K562 (cell line): ENCODE data around the gene AQP1. TPM values are rescaled to one million over a fixed set of nuclear protein-coding genes. Genes with fewer than 3 reads are reported as not detected.
A peak's percentile ranks its signal among the peaks of the same experiment; 100 is the strongest.

Experiments
- ATAC-seq: fragments of 200-7000 bp; cut with Tn5 transposase; 3 replicates; pipeline ENCODE4 v1.9.1; 2020; ENCODE audit warnings: moderate library complexity
- BruUV-seq: library from RNA; stranded (reverse); fragments of 400-500 nt; replicated peaks from 2 replicates; lab custom pipeline; 2021; lab: Mats Ljungman, UMichigan
- CTCF ChIA-PET: fragments of 300-600 bp; formaldehyde crosslinking; extraction: SDS; loops from one replicate; lab custom pipeline; 2021; ENCODE audit warnings: low intra/inter-chr PET ratio; lab: Yijun Ruan, JAX
- POLR2A ChIA-PET: fragments of 300-600, 350-650 bp; sonication (Branson Sonifier 250); formaldehyde crosslinking; extraction: SDS; loops from one replicate; lab custom pipeline; 2021; ENCODE audit warnings: antibody characterized with exemption, inconsistent platforms; lab: Yijun Ruan, JAX
- DNase-seq, 4 experiments: peaks; one replicate each; pipeline versions ENCODE4 v3.0.0 to v3.0.0-alpha.2; 2011 to 2018; ENCODE audit warnings: low spot score in 3 of 4, mixed read lengths in 3 of 4; ENCODE audit errors: extremely low read depth in 1 of 4
- FAIRE-seq: peaks from 2 replicates; lab custom pipeline; 2011; peaks lifted over from hg19 to GRCh38; lab: Jason Lieb, UNC
- H2AFZ ChIP-seq: 2 replicates; pipeline ENCODE4 v1.6.0; 2011; ENCODE audit warnings: low read depth, low read length, control low read depth, inconsistent platforms
- H3K27ac ChIP-seq: fragments of 200-600 bp; 3 replicates; pipeline ENCODE4 v1.8.0; 2011; ENCODE audit warnings: low read depth, mild to moderate bottlenecking, control low read depth, inconsistent platforms, low read length, moderate library complexity, mixed read lengths; ENCODE audit errors: extremely low read depth
- H3K27me3 ChIP-seq, 2 experiments: fragments of 300-600 bp in 1 of 2; 2 replicates in 1 of 2; 3 replicates in 1 of 2; pipeline versions ENCODE4 v1.6.0 to v1.8.0; 2011; ENCODE audit warnings: inconsistent platforms in 2 of 2, low read length in 2 of 2, mild to moderate bottlenecking in 1 of 2, mixed read lengths in 1 of 2, moderate library complexity in 1 of 2; ENCODE audit not compliant: control insufficient read depth in 2 of 2, insufficient read depth in 2 of 2
- H3K36me3 ChIP-seq: fragments of 300-600 bp; 3 replicates; pipeline ENCODE4 v1.8.0; 2011; ENCODE audit warnings: mild to moderate bottlenecking, low read length, inconsistent platforms; ENCODE audit not compliant: control insufficient read depth, insufficient read depth
- H3K4me1 ChIP-seq, 2 experiments: fragments of 200-600 bp in 1 of 2; replicated peaks in 1 of 2; 2 replicates in 1 of 2; 3 replicates in 1 of 2; pipeline versions ENCODE4 v1.5.1 to v1.8.0; 2011; ENCODE audit warnings: inconsistent platforms in 2 of 2, low read length in 2 of 2, mild to moderate bottlenecking in 1 of 2, mixed read lengths in 1 of 2, moderate library complexity in 1 of 2; ENCODE audit not compliant: control insufficient read depth in 2 of 2, insufficient read depth in 2 of 2
- H3K4me2 ChIP-seq: 2 replicates; pipeline ENCODE4 v1.6.1; 2011; ENCODE audit warnings: low read length, control low read depth, inconsistent platforms, mixed read lengths; ENCODE audit not compliant: insufficient read depth
- H3K4me3 ChIP-seq: fragments of 200-600 bp; sonication (generic), shearing (Covaris generic); 2 replicates; pipeline ENCODE4 v1.5.1; 2016; ENCODE audit warnings: control low read depth, inconsistent platforms
- H3K79me2 ChIP-seq: fragments of 200-600 bp; 3 replicates; pipeline ENCODE4 v1.8.0; 2011; ENCODE audit warnings: low read length, inconsistent platforms; ENCODE audit not compliant: control insufficient read depth, insufficient read depth
- H3K9ac ChIP-seq, 2 experiments: 2 replicates each; pipeline versions ENCODE4 v1.6.0 to v1.6.1; 2011; ENCODE audit warnings: low read depth in 2 of 2, low read length in 2 of 2, control low read depth in 1 of 2, inconsistent platforms in 1 of 2, mild to moderate bottlenecking in 1 of 2, mixed read lengths in 1 of 2; ENCODE audit not compliant: insufficient read depth in 1 of 2
- H3K9me1 ChIP-seq: one replicate; pipeline ENCODE4 v1.6.0; 2011; ENCODE audit warnings: inconsistent platforms, mild to moderate bottlenecking, low read length, moderate library complexity; ENCODE audit not compliant: control insufficient read depth, insufficient read depth
- H3K9me3 ChIP-seq: replicated peaks from 2 replicates; pipeline ENCODE4 v1.5.1; 2011; ENCODE audit warnings: low read depth, low read length, inconsistent platforms; ENCODE audit not compliant: control insufficient read depth, insufficient read depth
- H4K20me1 ChIP-seq: replicated peaks from 2 replicates; pipeline ENCODE4 v1.6.1; 2011; ENCODE audit warnings: low read length, inconsistent platforms, mixed read lengths; ENCODE audit not compliant: control insufficient read depth, insufficient read depth
- CHAMP1 ChIP-seq: fragments of 450-650 bp; IDR thresholded peaks from 2 replicates; pipeline ENCODE4 v1.6.1; 2016; ENCODE audit warnings: mild to moderate bottlenecking
- GABPB1 ChIP-seq: sonication (generic); formaldehyde crosslinking; IDR thresholded peaks from 2 replicates; pipeline ENCODE4 v1.8.0; 2022; ENCODE audit warnings: mild to moderate bottlenecking, missing genetic modification reagents
- HSF4 ChIP-seq: fragments of 250-450 bp; sonication (Bioruptor Pico); IDR thresholded peaks from 2 replicates; pipeline ENCODE4 v2.1.2; 2022; ENCODE audit warnings: mild to moderate bottlenecking, moderate library complexity, borderline replicate concordance
- IFI16 ChIP-seq: fragments of 250-450 bp; sonication (Bioruptor Pico); IDR thresholded peaks from 2 replicates; pipeline ENCODE4 v2.1.2; 2022; ENCODE audit warnings: mild to moderate bottlenecking, inconsistent platforms
- ILK ChIP-seq: fragments of 450-650 bp; IDR thresholded peaks from 2 replicates; pipeline ENCODE4 v1.6.1; 2016; ENCODE audit warnings: missing genetic modification characterization, low read depth, mild to moderate bottlenecking, missing compliant biosample characterization, moderate library complexity, borderline replicate concordance
- MBD1 ChIP-seq: fragments of 250-450 bp; sonication (Bioruptor Pico); IDR thresholded peaks from 2 replicates; pipeline ENCODE4 v1.8.0; 2022; ENCODE audit warnings: inconsistent platforms
- MCM7 ChIP-seq, 2 experiments: fragments of 450-650 bp; IDR thresholded peaks; 2 replicates each; pipeline ENCODE4 v1.6.1; 2016 to 2018
- MIER1 ChIP-seq: fragments of 450-650 bp; IDR thresholded peaks from 2 replicates; pipeline ENCODE4 v1.6.1; 2016; ENCODE audit warnings: antibody characterized with exemption, mild to moderate bottlenecking, low read depth
- RNF2 ChIP-seq: sonication (generic); IDR thresholded peaks from 2 replicates; pipeline ENCODE4 v1.6.1; 2016
- TRIM28 ChIP-seq: fragments of 450-650 bp; IDR thresholded peaks from 2 replicates; pipeline ENCODE4 v1.6.1; 2017
- ZBTB12 ChIP-seq: fragments of 250-450 bp; sonication (Bioruptor Pico); IDR thresholded peaks from 2 replicates; pipeline ENCODE4 v1.4.0; 2020
- ZBTB2 ChIP-seq: fragments of 450-650 bp; IDR thresholded peaks from 2 replicates; pipeline ENCODE4 v1.6.1; 2016; ENCODE audit warnings: antibody characterized with exemption
- ZHX1 ChIP-seq: fragments of 150-350 bp; conservative IDR thresholded peaks from 2 replicates; pipeline ENCODE4 v1.6.1; 2014; ENCODE audit warnings: low read length
- ZNF197 ChIP-seq: fragments of 200-800 bp; sonication (Bioruptor generic); IDR thresholded peaks from 2 replicates; pipeline ENCODE4 v1.6.1; 2016; ENCODE audit warnings: low read depth, missing genetic modification characterization, missing compliant biosample characterization
- in situ Hi-C: fragments of 300-500 bp; cut with MboI; formaldehyde crosslinking; loops from 4 replicates; pipeline ENCODE4 v1.15.0; 2018; ENCODE audit warnings: inconsistent platforms, mixed read lengths
- intact Hi-C: fragments of 100-400 bp; cut with micrococcal nuclease; formaldehyde crosslinking; loops from 2 replicates; pipeline ENCODE4 v1.14.2; 2022
- polyA plus RNA-seq, 8 experiments: library from polyadenylated mRNA; depleted of rRNA in 4 of 8; stranded (reverse) in 5 of 8; unstranded in 3 of 8; fragments of >200 nt; fragmentation: Nextera tagmentation in 2 of 8; fragmentation: Illumina TruSeq in 1 of 8; extraction: Ambion mirVana in 2 of 8; extraction: Trizol in 1 of 8; gene quantifications; 2 replicates each; pipeline versions ENCODE4 v1.2.1 to v1.2.3, GENCODE V29; 2011 to 2014; ENCODE audit warnings: inconsistent platforms in 1 of 8, missing spikeins in 1 of 8
- total RNA-seq, 7 experiments: library from RNA; depleted of rRNA in 6 of 7; stranded (reverse); fragments of >200 nt in 6 of 7; fragmentation: Illumina TruSeq in 2 of 7; extraction: Trizol in 2 of 7; gene quantifications; 2 replicates each; pipeline versions ENCODE4 v1.2.1 to v1.2.3, GENCODE V29; 2011 to 2021; ENCODE audit warnings: low replicate concordance in 1 of 7

AQP1 gene
- total and polyA plus RNA-seq, 9 of the 15 experiments (the other 6 are each of a cell fraction or from before 2014, with no cell fraction given): 0.18 to 12.6 (median 4.1) TPM

- H2AFZ ChIP-seq: no peak overlapping the region
- H3K79me2 ChIP-seq: no peaks in the 10 kb centered on the region
- peaks cover 0 to 33% of the 10 kb centered on the region in 2 experiments; a peak in 3 of 5 replicates for H3K4me1 ChIP-seq
- ChIA-PET POLR2A (interaction anchor here (0.6 to 0.9 kb wide), 3 partner anchors 17 to 69 kb away, joined by 3 read pairs; no protein-coding TSS in a partner anchor), CTCF (no interaction called here)
- intact Hi-C loops: no loop called here
- no peaks in the 10 kb centered on the region for H3K36me3 ChIP-seq
- in situ Hi-C loops: no loop called here
- DNase-seq (no peak), ATAC-seq (peak; percentile 6; the same call in 1 of the 3 replicates), FAIRE-seq (no peak)
- no peak overlapping the region for H3K4me3 ChIP-seq
- H3K9ac ChIP-seq: peak overlapping the region in 1 of 2 experiments; percentile 50; a peak in 1 of 4 replicates
- no peaks in the 10 kb centered on the region for H3K9me3 ChIP-seq
- no peak overlapping the region for H3K4me2 ChIP-seq
- no peaks in the 10 kb centered on the region for H4K20me1 ChIP-seq
- H3K9me1 ChIP-seq: no peaks in the 10 kb centered on the region
- no peaks in the 10 kb centered on the region for H3K27me3 ChIP-seq
- no TSS peak for BruUV-seq
- H3K27ac ChIP-seq: no peak overlapping the region
- no peak for TF ChIP-seq ZBTB2
- TF ChIP-seq GABPB1 (CRISPR knock-in tag): no peak
- no peak for TF ChIP-seq CHAMP1
- TF ChIP-seq MBD1: no peak
- no peak for TF ChIP-seq MCM7 (IDR thresholded peaks at IDR 0.05)
- TF ChIP-seq MIER1: no peak
- TF ChIP-seq ZNF197 (CRISPR knock-in tag): no peak
- no peak for TF ChIP-seq RNF2
- no peak for TF ChIP-seq ZHX1
- no peak for TF ChIP-seq ILK (tag)
- no peak for TF ChIP-seq ZBTB12 (CRISPR knock-in tag)
- TF ChIP-seq IFI16 (CRISPR knock-in tag): no peak
- no peak for TF ChIP-seq HSF4 (CRISPR knock-in tag)
- no peak for TF ChIP-seq TRIM28
These were observed 25.1 kb downstream of the AQP1 start for GRCh38 chr7:30936650-30937245.
